CD8-positive, alpha-beta memory T cell (primary cell): ENCODE data around the gene LACC1. TPM values are rescaled to one million over a fixed set of nuclear protein-coding genes. Genes with fewer than 3 reads are reported as not detected.
A peak's percentile ranks its signal among the peaks of the same experiment; 100 is the strongest.

Experiments used
- CTCF ChIA-PET: fragments of 350-600 bp; sonication (Branson Sonifier 250); formaldehyde crosslinking; loops from one replicate; lab custom pipeline; 2021; ENCODE audit warnings: antibody characterized with exemption; lab: Charles Lee
- POLR2A ChIA-PET: fragments of 350-600 bp; sonication (Branson Sonifier 250); formaldehyde crosslinking; loops from one replicate; lab custom pipeline; 2021; ENCODE audit warnings: antibody characterized with exemption; lab: Charles Lee
- DNase-seq, 5 donors: peaks; one replicate each; pipeline versions ENCODE4 v3.0.0 to v3.0.0-alpha.2; 2020 to 2022; ENCODE audit warnings: mixed read lengths in 1 of 5
- H3K27ac ChIP-seq: one replicate; pipeline ENCODE4 v1.7.0; 2013; ENCODE audit warnings: low read depth, mild to moderate bottlenecking, low read length, moderate library complexity
- H3K27me3 ChIP-seq: 2 replicates; pipeline ENCODE4 v1.7.0; 2013; ENCODE audit warnings: low read length, mild to moderate bottlenecking; ENCODE audit not compliant: insufficient read depth, poor library complexity, severe bottlenecking
- H3K36me3 ChIP-seq: 2 replicates; pipeline ENCODE4 v1.7.0; 2013; ENCODE audit warnings: mild to moderate bottlenecking, low read length, moderate library complexity; ENCODE audit not compliant: insufficient read depth
- H3K4me1 ChIP-seq: 2 replicates; pipeline ENCODE4 v1.7.0; 2013; ENCODE audit warnings: mild to moderate bottlenecking, low read length, moderate library complexity; ENCODE audit not compliant: insufficient read depth
- H3K4me3 ChIP-seq: 2 replicates; pipeline ENCODE4 v1.7.0; 2013; ENCODE audit warnings: mild to moderate bottlenecking, low read length
- H3K9me3 ChIP-seq: 2 replicates; pipeline ENCODE4 v1.7.0; 2013; ENCODE audit warnings: mild to moderate bottlenecking, low read length
- H3K27ac Mint-ChIP-seq, 8 donors: one replicate each; pipeline ENCODE4 v1.8.0; 2020 to 2021; ENCODE audit warnings: mixed read lengths in 8 of 8, mild to moderate bottlenecking in 6 of 8, inconsistent platforms in 3 of 8, moderate library complexity in 3 of 8
- H3K27me3 Mint-ChIP-seq, 2 donors: one replicate each; pipeline ENCODE4 v1.8.0; 2020 to 2021; ENCODE audit warnings: mixed read lengths in 2 of 2, mild to moderate bottlenecking in 1 of 2, moderate library complexity in 1 of 2
- H3K36me3 Mint-ChIP-seq, 3 donors: one replicate each; pipeline ENCODE4 v1.8.0; 2020 to 2021; ENCODE audit warnings: mixed read lengths in 3 of 3, inconsistent platforms in 1 of 3, mild to moderate bottlenecking in 1 of 3
- H3K4me1 Mint-ChIP-seq, 3 donors: one replicate each; pipeline ENCODE4 v1.8.0; 2020 to 2021; ENCODE audit warnings: mixed read lengths in 3 of 3, inconsistent platforms in 1 of 3, mild to moderate bottlenecking in 1 of 3
- H3K4me3 Mint-ChIP-seq, 7 donors: one replicate each; pipeline ENCODE4 v1.8.0; 2020 to 2021; ENCODE audit warnings: mixed read lengths in 7 of 7, mild to moderate bottlenecking in 6 of 7, moderate library complexity in 4 of 7, inconsistent platforms in 2 of 7
- H3K9me3 Mint-ChIP-seq, 5 donors: one replicate each; pipeline ENCODE4 v1.8.0; 2020 to 2022; ENCODE audit warnings: mixed read lengths in 5 of 5, mild to moderate bottlenecking in 3 of 5, moderate library complexity in 2 of 5, inconsistent platforms in 1 of 5
- polyA plus RNA-seq: library from polyadenylated mRNA; unstranded; fragments of 300-500 nt; fragmentation: Illumina TruSeq; gene quantifications from one replicate; pipeline ENCODE4 v1.2.3, GENCODE V29; 2021
- total RNA-seq, 2 experiments: library from RNA; stranded (reverse); gene quantifications; one replicate each; pipeline ENCODE4 v1.2.3, GENCODE V29; 2021

Gene LACC1
- total and polyA plus RNA-seq, 3 experiments from 2014 or later = 1.7 to 7.0 (median 4.6) TPM

DNA sequence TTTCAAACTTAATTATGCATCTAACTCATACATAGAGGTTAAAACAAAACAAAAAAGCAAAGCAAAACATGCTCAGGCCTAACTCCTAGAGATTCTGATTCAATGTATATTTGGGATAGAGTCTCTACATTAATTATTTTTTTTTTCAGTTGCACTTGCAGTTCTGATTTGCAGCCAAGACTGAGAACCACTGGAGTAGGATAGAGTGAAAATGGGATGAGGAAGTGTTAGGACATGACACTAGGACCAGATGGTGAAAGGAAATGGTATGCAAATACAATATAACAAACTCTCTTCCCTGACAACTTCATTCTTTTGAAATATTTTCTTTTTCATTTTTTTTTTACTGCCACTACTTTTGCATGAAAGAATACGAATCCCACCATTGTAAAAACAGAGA, 1.9 kb upstream of the LACC1 start:
- peak overlapping the region in 6 of 7 donors; percentile 14 to 98 (median 72) for H3K4me3 Mint-ChIP-seq
- Histone ChIP-seq H3K27me3 (no peaks in the 10 kb centered on the region), H3K27ac (no peak overlapping the region), H3K4me3 (no peak overlapping the region), H3K4me1 (peaks cover 14% of the 10 kb centered on the region), H3K36me3 (no peaks in the 10 kb centered on the region), H3K9me3 (no peaks in the 10 kb centered on the region)
- H3K27me3 Mint-ChIP-seq = peaks cover 0 to 3% of the 10 kb centered on the region in 2 donors
- H3K9me3 Mint-ChIP-seq = no peaks in the 10 kb centered on the region
- ChIA-PET CTCF (interaction anchor here (0.9 to 1.1 kb wide), 2 partner anchors 28 to 73 kb away, joined by 3 read pairs; no protein-coding TSS in a partner anchor), POLR2A (no interaction called here)
- H3K4me1 Mint-ChIP-seq = peaks cover 12 to 36% (median 25%) of the 10 kb centered on the region in 3 donors
- H3K27ac Mint-ChIP-seq = peak overlapping the region; percentile 73 to 100 (median 92)
- no peak for DNase-seq
- peaks cover 0 to 3% (median 0%) of the 10 kb centered on the region in 3 donors for H3K36me3 Mint-ChIP-seq

- Histone ChIP-seq H3K36me3 (no peaks in the 10 kb centered on the region), H3K9me3 (no peaks in the 10 kb centered on the region), H3K4me1 (peaks cover 14% of the 10 kb centered on the region), H3K27ac (peak within 1 kb of the TSS; percentile 13), H3K27me3 (no peaks in the 10 kb centered on the region), H3K4me3 (peak within 1 kb of the TSS; percentile 61)
- ChIA-PET POLR2A (interaction anchor here (1.2 kb wide), 1 partner anchor 1039 kb away, joined by 3 read pairs; no protein-coding TSS in a partner anchor), CTCF (interaction anchor here (1.1 to 2.0 kb wide), 3 partner anchors 27 to 558 kb away, joined by 3 to 5 read pairs (median 5); no protein-coding TSS in a partner anchor)
- H3K27me3 Mint-ChIP-seq = peaks cover 0 to 5% of the 10 kb centered on the region in 2 donors
- peak; percentile 70 to 83 (median 72) for DNase-seq
- peak within 1 kb of the TSS; percentile 79 to 100 (median 90) for H3K27ac Mint-ChIP-seq
- no peaks in the 10 kb centered on the region for H3K9me3 Mint-ChIP-seq
- peak within 1 kb of the TSS; percentile 86 to 98 (median 91) for H3K4me3 Mint-ChIP-seq
- H3K4me1 Mint-ChIP-seq = peaks cover 12 to 36% (median 25%) of the 10 kb centered on the region in 3 donors
- peaks cover 0 to 3% (median 0%) of the 10 kb centered on the region in 3 donors for H3K36me3 Mint-ChIP-seq
Observed at GRCh38 chr13:43878892-43879754, 581 bp upstream of the LACC1 start, which contains the start of gene CCDC122. Gene CCDC122 (minus strand): TSS chr13:43879740. CDS start chr13:43869376, 10,364 bp downstream.

DNA sequence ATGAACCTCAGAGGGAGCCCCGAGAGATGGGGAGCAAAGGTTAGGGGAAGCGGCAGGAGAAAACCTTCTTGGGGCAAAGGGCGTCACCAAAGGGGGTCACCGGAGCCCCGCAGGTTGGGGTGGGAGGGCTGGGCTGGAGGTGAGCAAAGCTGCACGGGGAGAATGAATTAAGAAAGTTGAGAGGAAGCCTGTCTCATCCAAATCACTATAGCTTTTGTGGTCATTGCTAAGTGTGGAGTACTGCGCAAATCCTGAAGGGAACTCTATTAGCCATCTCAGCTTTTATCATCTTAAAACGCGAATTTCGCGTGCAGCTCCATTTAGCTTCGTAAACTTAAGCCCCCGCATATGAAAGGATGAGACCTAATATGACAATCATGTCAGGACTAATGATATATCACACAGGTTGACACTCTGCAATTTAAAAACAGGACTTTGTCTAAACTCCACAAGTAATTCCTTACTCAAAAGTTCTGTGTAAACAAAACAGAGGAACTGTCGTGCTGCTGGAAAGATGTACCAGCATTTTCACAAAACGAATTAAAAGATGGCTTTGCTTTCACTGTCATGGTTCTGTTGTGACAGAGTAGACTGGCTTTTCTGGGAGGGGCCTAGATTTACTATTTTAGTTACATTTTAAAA, 631 bp downstream of the LACC1 start:
- peaks cover 12 to 36% (median 25%) of the 10 kb centered on the region in 3 donors for H3K4me1 Mint-ChIP-seq
- Histone ChIP-seq H3K4me3 (peak overlapping the region; percentile 61), H3K4me1 (peaks cover 14% of the 10 kb centered on the region), H3K27me3 (no peaks in the 10 kb centered on the region), H3K9me3 (no peaks in the 10 kb centered on the region), H3K36me3 (no peaks in the 10 kb centered on the region), H3K27ac (no peak overlapping the region)
- no peak for DNase-seq
- H3K9me3 Mint-ChIP-seq = no peaks in the 10 kb centered on the region
- peak overlapping the region; percentile 86 to 98 (median 91) for H3K4me3 Mint-ChIP-seq
- peak overlapping the region; percentile 37 to 100 (median 90) for H3K27ac Mint-ChIP-seq
- H3K36me3 Mint-ChIP-seq = peaks cover 0 to 5% (median 0%) of the 10 kb centered on the region in 3 donors
- CTCF ChIA-PET = interaction anchor here (1.7 to 2.0 kb wide), 2 partner anchors 28 to 557 kb away, joined by 5 read pairs; no protein-coding TSS in a partner anchor
- H3K27me3 Mint-ChIP-seq = peaks cover 0 to 8% of the 10 kb centered on the region in 2 donors
- POLR2A ChIA-PET = no interaction called here

- CTCF ChIA-PET = no interaction called here
Observed at GRCh38 chr13:43880926-43881325, 1.2 kb downstream of the LACC1 start.

GRCh38 chr13:43881580-43881979, 1.9 kb downstream of the LACC1 start:
- ChIA-PET CTCF (no interaction called here), POLR2A (no interaction called here)
- no peaks in the 10 kb centered on the region for H3K9me3 ChIP-seq
- Mint-ChIP-seq H3K36me3 (peaks cover 0 to 8% (median 0%) of the 10 kb centered on the region in 3 donors), H3K4me1 (peaks cover 12 to 36% (median 25%) of the 10 kb centered on the region in 3 donors), H3K4me3 (peak overlapping the region in 4 of 7 donors; percentile 3 to 50 (median 26)), H3K27ac (peak overlapping the region in 1 of 8 donors; percentile 18), H3K27me3 (peaks cover 0 to 8% of the 10 kb centered on the region in 2 donors), H3K9me3 (no peaks in the 10 kb centered on the region)
- no peaks in the 10 kb centered on the region for H3K27me3 ChIP-seq
- H3K4me1 ChIP-seq = peaks cover 14% of the 10 kb centered on the region
- H3K36me3 ChIP-seq = no peaks in the 10 kb centered on the region
- H3K27ac ChIP-seq = no peak overlapping the region
- H3K4me3 ChIP-seq = no peak overlapping the region
- DNase-seq = no peak

More at GRCh38 chr13:43880926-43881325, 1.2 kb downstream of the LACC1 start:
- Mint-ChIP-seq H3K27ac (peak overlapping the region in 2 of 8 donors; percentile 18 to 37), H3K36me3 (peaks cover 0 to 8% (median 0%) of the 10 kb centered on the region in 3 donors), H3K4me1 (peaks cover 12 to 36% (median 25%) of the 10 kb centered on the region in 3 donors), H3K4me3 (peak overlapping the region in 2 of 7 donors; percentile 47 to 92), H3K9me3 (no peaks in the 10 kb centered on the region), H3K27me3 (peaks cover 0 to 8% of the 10 kb centered on the region in 2 donors)
- no peak overlapping the region for H3K4me3 ChIP-seq
- no peaks in the 10 kb centered on the region for H3K36me3 ChIP-seq
- H3K27me3 ChIP-seq = no peaks in the 10 kb centered on the region
- H3K27ac ChIP-seq = no peak overlapping the region
- no peak for DNase-seq
- POLR2A ChIA-PET = no interaction called here
- no peaks in the 10 kb centered on the region for H3K9me3 ChIP-seq
- peaks cover 14% of the 10 kb centered on the region for H3K4me1 ChIP-seq

GRCh38 chr13:43883631-43884030, 3.9 kb downstream of the LACC1 start:
- H3K4me3 ChIP-seq = no peak overlapping the region
- ChIA-PET POLR2A (no interaction called here), CTCF (no interaction called here)
- Mint-ChIP-seq H3K27me3 (peaks cover 0 to 8% of the 10 kb centered on the region in 2 donors), H3K4me1 (peaks cover 7 to 19% (median 19%) of the 10 kb centered on the region in 3 donors), H3K36me3 (peaks cover 0 to 7% (median 0%) of the 10 kb centered on the region in 3 donors), H3K27ac (no peak overlapping the region), H3K4me3 (no peak overlapping the region), H3K9me3 (no peaks in the 10 kb centered on the region)
- no peak overlapping the region for H3K27ac ChIP-seq
- no peaks in the 10 kb centered on the region for H3K36me3 ChIP-seq
- H3K4me1 ChIP-seq = peaks cover 7% of the 10 kb centered on the region
- no peak for DNase-seq
- no peaks in the 10 kb centered on the region for H3K9me3 ChIP-seq
- no peaks in the 10 kb centered on the region for H3K27me3 ChIP-seq

GRCh38 chr13:43884222-43884621, 4.5 kb downstream of the LACC1 start:
- H3K27ac Mint-ChIP-seq = no peak overlapping the region

More at GRCh38 chr13:43884222-43884621, 4.5 kb downstream of the LACC1 start:
- H3K9me3 Mint-ChIP-seq = no peaks in the 10 kb centered on the region
- peaks cover 0 to 8% of the 10 kb centered on the region in 2 donors for H3K27me3 Mint-ChIP-seq
- ChIA-PET CTCF (no interaction called here), POLR2A (no interaction called here)
- Histone ChIP-seq H3K27me3 (no peaks in the 10 kb centered on the region), H3K9me3 (no peaks in the 10 kb centered on the region), H3K36me3 (no peaks in the 10 kb centered on the region), H3K27ac (no peak overlapping the region), H3K4me1 (peaks cover 4% of the 10 kb centered on the region), H3K4me3 (no peak overlapping the region)
- peaks cover 7 to 17% (median 16%) of the 10 kb centered on the region in 3 donors for H3K4me1 Mint-ChIP-seq
- H3K4me3 Mint-ChIP-seq = no peak overlapping the region
- H3K36me3 Mint-ChIP-seq = peaks cover 0 to 5% (median 0%) of the 10 kb centered on the region in 3 donors
- no peak for DNase-seq
